ENCODE data around the gene DIP2B. TPM values are rescaled to one million over a fixed set of nuclear protein-coding genes. Genes with fewer than 3 reads are reported as not detected.

Gene DIP2B
- polyA plus RNA-seq, 1 of the 3 experiments (the other 2 are of a cell fraction), result 6.6 TPM

DNA sequence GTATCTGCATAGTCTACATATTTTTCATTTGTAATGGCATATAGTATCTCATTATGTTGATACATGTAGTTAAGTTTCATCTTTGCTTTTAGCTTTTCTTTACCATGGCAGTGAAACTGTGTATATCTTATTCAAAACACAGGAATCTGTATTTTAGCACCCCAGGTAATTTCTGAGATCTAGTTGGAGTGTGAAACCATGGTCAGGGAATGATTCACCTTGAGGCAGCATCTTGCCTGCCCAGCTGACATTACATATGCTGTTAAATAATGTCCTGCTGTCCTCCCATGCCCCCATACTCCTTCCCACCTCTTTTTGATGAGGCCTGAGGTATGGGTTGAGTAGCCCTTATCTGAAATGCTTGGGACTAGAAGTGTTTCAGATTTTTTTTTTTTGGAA lies 133.7 kb downstream of the DIP2B start:
- CTCF ChIA-PET, result interaction anchor here (0.6 to 9.7 kb wide), 42 partner anchors 8 to 184 kb away, joined by 3 to 165 read pairs (median 4); partner anchors contain the start of gene DIP2B
- Histone ChIP-seq H3K9ac (no peak overlapping the region), H3K36me3 (replicated peaks in 1 of 2; ENCODE audit: control insufficient read depth in 1 of 2, insufficient read depth in 2 of 2, low read length in 1 of 2) (peaks cover 0 to 4% of the 10 kb centered on the region in 2 experiments), H3F3A (replicated peaks; ENCODE audit: insufficient read depth) (peaks cover 12% of the 10 kb centered on the region), H3K27ac (ENCODE audit: low read depth in 2 of 2, low read length in 1 of 2) (no peak overlapping the region), H3K9me2 (no peaks in the 10 kb centered on the region), H3K4me3 (ENCODE audit: low read depth in 2 of 2, low read length in 1 of 2) (no peak overlapping the region), H2AFZ (ENCODE audit: low read depth) (no peak overlapping the region), H3K9me3 (no peaks in the 10 kb centered on the region), H4K20me1 (ENCODE audit: insufficient read depth) (no peaks in the 10 kb centered on the region), H3K79me2 (ENCODE audit: insufficient read depth) (peaks cover 9% of the 10 kb centered on the region; the same call in 1 of the 2 replicates), H3K4me1 (ENCODE audit: control insufficient read depth in 1 of 2, insufficient read depth in 2 of 2, low read depth in 1 of 2, low read length in 1 of 2) (peaks cover 3 to 29% of the 10 kb centered on the region in 2 experiments; a peak in 3 of 4 replicates), H3K27me3 (ENCODE audit: insufficient read depth) (no peaks in the 10 kb centered on the region), H3K4me2 (no peak overlapping the region)
- no peak for TF ChIP-seq EP300 (IDR thresholded peaks at IDR 0.05; ENCODE audit: borderline replicate concordance in 1 of 2, low read depth in 1 of 2, low read length in 1 of 2)
- TF ChIP-seq TCF12 (IDR thresholded peaks at IDR 0.05), result no peak
- TF ChIP-seq, protein P1, sequence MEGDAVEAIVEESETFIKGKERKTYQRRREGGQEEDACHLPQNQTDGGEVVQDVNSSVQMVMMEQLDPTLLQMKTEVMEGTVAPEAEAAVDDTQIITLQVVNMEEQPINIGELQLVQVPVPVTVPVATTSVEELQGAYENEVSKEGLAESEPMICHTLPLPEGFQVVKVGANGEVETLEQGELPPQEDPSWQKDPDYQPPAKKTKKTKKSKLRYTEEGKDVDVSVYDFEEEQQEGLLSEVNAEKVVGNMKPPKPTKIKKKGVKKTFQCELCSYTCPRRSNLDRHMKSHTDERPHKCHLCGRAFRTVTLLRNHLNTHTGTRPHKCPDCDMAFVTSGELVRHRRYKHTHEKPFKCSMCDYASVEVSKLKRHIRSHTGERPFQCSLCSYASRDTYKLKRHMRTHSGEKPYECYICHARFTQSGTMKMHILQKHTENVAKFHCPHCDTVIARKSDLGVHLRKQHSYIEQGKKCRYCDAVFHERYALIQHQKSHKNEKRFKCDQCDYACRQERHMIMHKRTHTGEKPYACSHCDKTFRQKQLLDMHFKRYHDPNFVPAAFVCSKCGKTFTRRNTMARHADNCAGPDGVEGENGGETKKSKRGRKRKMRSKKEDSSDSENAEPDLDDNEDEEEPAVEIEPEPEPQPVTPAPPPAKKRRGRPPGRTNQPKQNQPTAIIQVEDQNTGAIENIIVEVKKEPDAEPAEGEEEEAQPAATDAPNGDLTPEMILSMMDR (IDR thresholded peaks at IDR 0.05), result no peak
- TF ChIP-seq, protein P2, sequence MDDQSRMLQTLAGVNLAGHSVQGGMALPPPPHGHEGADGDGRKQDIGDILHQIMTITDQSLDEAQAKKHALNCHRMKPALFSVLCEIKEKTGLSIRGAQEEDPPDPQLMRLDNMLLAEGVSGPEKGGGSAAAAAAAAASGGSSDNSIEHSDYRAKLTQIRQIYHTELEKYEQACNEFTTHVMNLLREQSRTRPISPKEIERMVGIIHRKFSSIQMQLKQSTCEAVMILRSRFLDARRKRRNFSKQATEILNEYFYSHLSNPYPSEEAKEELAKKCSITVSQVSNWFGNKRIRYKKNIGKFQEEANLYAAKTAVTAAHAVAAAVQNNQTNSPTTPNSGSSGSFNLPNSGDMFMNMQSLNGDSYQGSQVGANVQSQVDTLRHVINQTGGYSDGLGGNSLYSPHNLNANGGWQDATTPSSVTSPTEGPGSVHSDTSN (IDR thresholded peaks at IDR 0.05), result no peak
- no peak for TF ChIP-seq GABPA (IDR thresholded peaks at IDR 0.05; ENCODE audit: low read depth)
- no peak for TF ChIP-seq USF1 (IDR thresholded peaks at IDR 0.05; ENCODE audit: borderline replicate concordance, low read depth)
- no peak for TF ChIP-seq REST (IDR thresholded peaks at IDR 0.05; ENCODE audit: low read depth, low read length)
- no peak for TF ChIP-seq MXI1 (IDR thresholded peaks at IDR 0.05; ENCODE audit: low read depth, low read length)
- no peak for TF ChIP-seq FOSL2 (IDR thresholded peaks at IDR 0.05; ENCODE audit: borderline replicate concordance, low read depth)
- no peak for TF ChIP-seq MEF2A (IDR thresholded peaks at IDR 0.05; ENCODE audit: borderline replicate concordance, low read depth)
- TF ChIP-seq FOXJ3 (CRISPR knock-in tag; IDR thresholded peaks at IDR 0.05), result no peak
- no peak for TF ChIP-seq GATA2 (CRISPR knock-in tag; IDR thresholded peaks at IDR 0.05)
- TF ChIP-seq YY1 (IDR thresholded peaks at IDR 0.05; ENCODE audit: low read depth), result no peak
- POLR2A ChIA-PET, result no interaction called here
- DNase-seq, result no peak
